GM10266 (cell line): ENCODE measurements around the gene CNTNAP4.

Source experiments
- DNase-seq: peaks from one replicate; pipeline ENCODE4 v3.0.0; 2012; ENCODE audit errors: extremely low spot score
- CTCF ChIP-seq: IDR thresholded peaks from 2 replicates; pipeline ENCODE4 v1.5.1; 2012; ENCODE audit warnings: mild to moderate bottlenecking, low read depth; ENCODE audit not compliant: control insufficient read depth, insufficient read depth; ENCODE audit errors: missing control alignments

The CNTNAP4 gene

GRCh38 chr16:76280421-76281215, 3.4 kb downstream of the CNTNAP4 start:
- DNase-seq = no peak
- TF ChIP-seq CTCF = no peak

DNA sequence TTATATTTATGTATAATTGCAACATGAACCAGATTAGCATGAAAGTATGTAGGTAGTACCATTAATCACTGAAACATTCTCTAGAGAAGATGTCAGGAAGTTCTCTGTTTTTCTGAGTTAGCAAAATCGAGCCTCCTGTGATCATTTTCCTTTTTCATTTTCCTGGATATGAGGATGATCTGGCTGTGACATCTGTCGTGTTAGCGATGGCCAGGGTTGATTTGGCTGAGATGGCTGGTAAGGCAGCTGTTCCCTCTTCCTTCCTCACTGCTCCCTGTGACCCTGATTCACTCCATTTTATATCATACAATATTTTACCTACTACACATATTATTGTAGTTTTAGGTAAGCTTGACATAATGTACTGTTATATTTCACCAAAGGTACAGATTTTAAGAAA, 10.3 kb downstream of the CNTNAP4 start:
- no peak for DNase-seq
- TF ChIP-seq CTCF = no peak

- DNase-seq = no peak
- TF ChIP-seq CTCF = no peak
Measured at GRCh38 chr16:76292218-76292617, 15.0 kb downstream of the CNTNAP4 start.

- no peak for TF ChIP-seq CTCF
- DNase-seq = no peak
Measured at GRCh38 chr16:76293980-76294379, 16.8 kb downstream of the CNTNAP4 start.

GRCh38 chr16:76294396-76295214, 17.4 kb downstream of the CNTNAP4 start:
- no peak for DNase-seq
- TF ChIP-seq CTCF = no peak

DNA sequence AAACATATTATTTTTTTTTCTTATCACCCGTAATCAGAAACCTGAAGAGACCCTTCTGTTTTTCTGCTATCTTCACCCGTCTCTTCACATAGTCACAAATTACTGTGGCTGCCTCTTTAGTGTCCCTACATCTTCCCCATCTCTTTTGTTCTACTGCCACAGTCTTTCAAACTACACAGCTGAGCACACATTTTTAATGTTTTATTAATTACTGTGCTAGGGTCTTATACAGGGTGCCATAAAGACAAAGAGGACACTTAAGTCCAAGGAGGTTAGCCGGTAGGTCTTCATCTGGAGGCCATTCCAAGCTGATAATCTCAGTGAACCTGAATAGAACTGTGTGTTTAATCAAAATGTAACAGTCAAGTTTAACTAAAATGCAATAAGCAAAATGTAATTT, 20.7 kb downstream of the CNTNAP4 start:
- no peak for TF ChIP-seq CTCF
- DNase-seq = no peak
